Osteocyte (in vitro differentiated cells): ENCODE results near the gene EPHA2. TPM values are rescaled to one million over a fixed set of nuclear protein-coding genes. Genes with fewer than 3 reads are reported as not detected.

ENCODE experiments used
- DNase-seq: peaks from one replicate; pipeline ENCODE4 v3.0.0; 2021; ENCODE audit warnings: mixed read lengths; ENCODE audit not compliant: unreplicated experiment; ENCODE audit errors: extremely low spot score
- H3K27ac Mint-ChIP-seq: one replicate; pipeline ENCODE4 v1.8.0; 2021; ENCODE audit warnings: mild to moderate bottlenecking, mixed read lengths; ENCODE audit not compliant: unreplicated experiment
- H3K27me3 Mint-ChIP-seq: one replicate; pipeline ENCODE4 v1.8.0; 2021; ENCODE audit warnings: mixed read lengths; ENCODE audit not compliant: unreplicated experiment
- H3K36me3 Mint-ChIP-seq: one replicate; pipeline ENCODE4 v1.8.0; 2021; ENCODE audit warnings: mixed read lengths; ENCODE audit not compliant: unreplicated experiment
- H3K4me1 Mint-ChIP-seq: one replicate; pipeline ENCODE4 v1.8.0; 2021; ENCODE audit warnings: mixed read lengths; ENCODE audit not compliant: unreplicated experiment
- H3K4me3 Mint-ChIP-seq: one replicate; pipeline ENCODE4 v1.8.0; 2021; ENCODE audit warnings: mild to moderate bottlenecking, moderate library complexity, mixed read lengths; ENCODE audit not compliant: unreplicated experiment
- H3K9me3 Mint-ChIP-seq: one replicate; pipeline ENCODE4 v1.8.0; 2021; ENCODE audit warnings: mixed read lengths; ENCODE audit not compliant: unreplicated experiment
- total RNA-seq: library from RNA; stranded (reverse); gene quantifications from 2 replicates; pipeline ENCODE4 v1.2.1, GENCODE V29; 2021
- TF ChIP-seq, protein P1 (sequence below): fragments of 200-600 bp; sonication (generic); IDR thresholded peaks from 2 replicates; pipeline ENCODE4 v1.5.0; 2021; ENCODE audit warnings: antibody characterized with exemption, mild to moderate bottlenecking, moderate library complexity

EPHA2 gene
- total RNA-seq, 1 donor from 2014 or later: 152 TPM

DNA sequence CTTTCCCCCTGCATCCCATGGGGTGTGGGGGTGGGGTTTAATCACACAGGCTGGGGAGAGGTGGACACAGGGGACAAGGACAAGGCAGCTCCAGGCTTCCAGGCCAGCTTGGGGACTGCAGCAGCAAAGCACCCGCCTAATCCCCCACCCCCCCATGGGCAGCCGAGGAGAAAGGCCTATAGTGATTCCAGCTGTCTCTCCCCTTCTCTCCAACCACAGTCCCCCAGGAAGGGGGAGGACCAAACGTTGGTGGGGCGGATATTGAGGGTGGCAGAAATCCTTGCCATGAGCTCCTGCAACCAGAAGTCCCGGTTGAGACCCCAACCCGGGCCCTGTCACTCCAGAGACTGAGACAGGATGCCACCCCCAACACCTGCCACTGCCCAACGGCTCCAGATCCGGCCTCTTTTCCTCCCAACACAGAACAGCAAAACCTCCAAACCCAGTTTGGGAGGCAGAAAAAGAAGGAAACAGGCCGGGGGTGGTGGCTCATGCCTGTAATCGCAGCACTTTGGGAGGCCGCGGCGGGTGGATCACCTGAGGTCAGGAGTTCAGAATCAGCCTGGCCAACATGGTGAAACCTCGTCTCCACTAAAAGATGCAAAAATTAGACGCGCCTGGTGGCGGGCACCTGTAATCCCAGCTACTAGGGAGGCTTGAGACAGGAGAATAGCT is 1.7 kb downstream of the EPHA2 start:
- TF ChIP-seq, protein P1, sequence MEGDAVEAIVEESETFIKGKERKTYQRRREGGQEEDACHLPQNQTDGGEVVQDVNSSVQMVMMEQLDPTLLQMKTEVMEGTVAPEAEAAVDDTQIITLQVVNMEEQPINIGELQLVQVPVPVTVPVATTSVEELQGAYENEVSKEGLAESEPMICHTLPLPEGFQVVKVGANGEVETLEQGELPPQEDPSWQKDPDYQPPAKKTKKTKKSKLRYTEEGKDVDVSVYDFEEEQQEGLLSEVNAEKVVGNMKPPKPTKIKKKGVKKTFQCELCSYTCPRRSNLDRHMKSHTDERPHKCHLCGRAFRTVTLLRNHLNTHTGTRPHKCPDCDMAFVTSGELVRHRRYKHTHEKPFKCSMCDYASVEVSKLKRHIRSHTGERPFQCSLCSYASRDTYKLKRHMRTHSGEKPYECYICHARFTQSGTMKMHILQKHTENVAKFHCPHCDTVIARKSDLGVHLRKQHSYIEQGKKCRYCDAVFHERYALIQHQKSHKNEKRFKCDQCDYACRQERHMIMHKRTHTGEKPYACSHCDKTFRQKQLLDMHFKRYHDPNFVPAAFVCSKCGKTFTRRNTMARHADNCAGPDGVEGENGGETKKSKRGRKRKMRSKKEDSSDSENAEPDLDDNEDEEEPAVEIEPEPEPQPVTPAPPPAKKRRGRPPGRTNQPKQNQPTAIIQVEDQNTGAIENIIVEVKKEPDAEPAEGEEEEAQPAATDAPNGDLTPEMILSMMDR: no peak
- peaks cover 51% of the 10 kb centered on the region for H3K4me1 Mint-ChIP-seq
- H3K27ac Mint-ChIP-seq: peak overlapping the region; percentile 95
- no peaks in the 10 kb centered on the region for H3K27me3 Mint-ChIP-seq
- DNase-seq: no peak
- peaks cover 10% of the 10 kb centered on the region for H3K36me3 Mint-ChIP-seq
- H3K4me3 Mint-ChIP-seq: peak overlapping the region; percentile 93
- no peaks in the 10 kb centered on the region for H3K9me3 Mint-ChIP-seq

DNA sequence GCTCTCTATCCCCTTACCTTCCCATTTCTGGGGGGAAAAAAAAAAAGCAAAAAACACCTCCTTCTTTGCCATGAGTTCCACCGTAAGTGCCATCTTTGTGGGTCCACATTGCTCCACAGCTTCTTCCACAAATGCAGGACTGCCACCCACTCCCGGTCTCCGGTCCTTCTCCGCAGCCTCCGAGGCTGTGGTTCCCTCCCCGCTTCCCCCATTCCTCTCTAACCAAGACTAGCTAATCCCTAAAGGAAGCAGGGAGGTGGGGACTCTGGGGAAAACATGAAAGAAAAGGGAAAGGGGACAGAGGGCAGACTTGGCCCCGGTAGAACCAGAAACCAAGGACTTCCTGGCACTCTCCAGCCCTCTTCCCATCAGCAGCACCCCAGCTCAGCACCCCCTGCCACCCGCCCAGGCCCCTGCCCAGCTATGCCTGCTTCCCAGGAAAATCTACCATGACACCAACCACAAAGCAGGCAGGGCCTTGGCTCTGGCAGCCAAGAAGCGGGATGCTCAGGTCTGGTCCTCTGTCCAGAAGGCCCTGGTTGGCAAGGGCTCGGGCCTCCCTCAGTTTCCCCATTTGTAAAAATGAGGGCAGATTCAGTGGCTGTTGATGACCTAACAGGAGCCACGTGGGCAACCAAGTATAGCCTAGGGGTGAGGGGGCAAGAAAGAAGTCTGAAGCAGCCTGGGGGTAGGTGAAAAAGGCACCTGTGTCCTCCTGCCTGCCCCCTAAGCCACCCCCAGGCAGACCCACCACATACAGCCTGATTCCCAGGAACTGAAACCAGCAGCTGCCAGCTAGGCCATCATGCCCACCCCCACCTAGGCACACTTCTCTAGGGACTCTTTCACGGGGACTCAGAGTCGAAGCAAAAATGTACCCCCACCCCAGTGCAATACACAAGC is 2.5 kb downstream of the EPHA2 start:
- TF ChIP-seq, protein P1: no peak
- peaks cover 59% of the 10 kb centered on the region for H3K4me1 Mint-ChIP-seq
- DNase-seq: no peak
- H3K4me3 Mint-ChIP-seq: peak overlapping the region; percentile 93
- H3K27me3 Mint-ChIP-seq: no peaks in the 10 kb centered on the region
- peaks cover 18% of the 10 kb centered on the region for H3K36me3 Mint-ChIP-seq
- H3K27ac Mint-ChIP-seq: peak overlapping the region; percentile 95
- H3K9me3 Mint-ChIP-seq: no peaks in the 10 kb centered on the region

- peaks cover 67% of the 10 kb centered on the region for H3K4me1 Mint-ChIP-seq
- TF ChIP-seq, protein P1: no peak
- H3K4me3 Mint-ChIP-seq: peak overlapping the region; percentile 93
- DNase-seq: no peak
- peaks cover 25% of the 10 kb centered on the region for H3K36me3 Mint-ChIP-seq
- no peaks in the 10 kb centered on the region for H3K9me3 Mint-ChIP-seq
- peak overlapping the region; percentile 95 for H3K27ac Mint-ChIP-seq
- H3K27me3 Mint-ChIP-seq: no peaks in the 10 kb centered on the region
Observed at GRCh38 chr1:16152481-16153087, 3.3 kb downstream of the EPHA2 start.

DNA sequence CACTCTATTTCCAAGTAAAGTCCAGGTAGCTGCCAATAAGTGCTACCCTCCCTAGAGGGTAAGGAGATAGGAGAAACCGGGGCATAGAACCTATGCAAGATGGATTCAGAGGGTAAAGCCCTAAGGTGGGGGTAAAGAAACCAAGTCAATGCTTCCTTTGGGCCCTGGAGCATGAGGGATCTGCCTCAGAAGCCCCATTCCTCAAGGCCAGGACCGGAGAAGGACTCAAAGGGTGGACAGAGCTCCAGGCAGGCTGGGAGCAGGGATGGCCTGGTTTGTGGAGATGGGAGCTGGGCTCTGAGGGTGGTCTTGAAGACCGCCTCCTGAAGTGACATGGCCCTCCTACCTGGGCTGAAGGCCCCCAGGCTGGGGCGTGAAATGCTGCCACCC is 3.9 kb downstream of the EPHA2 start:
- H3K27ac Mint-ChIP-seq: peak overlapping the region; percentile 95
- DNase-seq: no peak
- H3K27me3 Mint-ChIP-seq: no peaks in the 10 kb centered on the region
- TF ChIP-seq, protein P1: no peak
- no peaks in the 10 kb centered on the region for H3K9me3 Mint-ChIP-seq
- H3K36me3 Mint-ChIP-seq: peaks cover 29% of the 10 kb centered on the region
- H3K4me1 Mint-ChIP-seq: peaks cover 69% of the 10 kb centered on the region
- H3K4me3 Mint-ChIP-seq: peak overlapping the region; percentile 93
